HFF-Myc (cell line): ENCODE measurements around the gene SYTL3.
"Not testable (repeated sequence)": the region's sequence is repeated elsewhere in the genome, so short reads cannot be mapped to it uniquely, and the experiment has no call there.

Source experiments
- DNase-seq: peaks from one replicate; pipeline ENCODE4 v3.0.0-alpha.2; 2011; ENCODE audit warnings: low read depth; ENCODE audit errors: extremely low read depth
- H3K4me3 ChIP-seq: replicated peaks from 2 replicates; pipeline ENCODE4 v1.5.1; 2011; ENCODE audit warnings: low read depth, mild to moderate bottlenecking, control low read depth, low read length
- CTCF ChIP-seq: IDR thresholded peaks from 2 replicates; pipeline ENCODE4 v1.5.1; 2012; ENCODE audit warnings: mild to moderate bottlenecking, low read depth, low read length, control low read depth; ENCODE audit errors: missing control alignments

SYTL3 gene

GRCh38 chr6:158669145-158670035 is 19.5 kb downstream of the SYTL3 start:
- TF ChIP-seq CTCF: no peak
- DNase-seq: no peak
- no peak overlapping the region for H3K4me3 ChIP-seq

- not testable (repeated sequence) for DNase-seq, H3K4me3 ChIP-seq
These were observed 22.3 kb downstream of the SYTL3 start for GRCh38 chr6:158672119-158672518.

- no peak for DNase-seq
- TF ChIP-seq CTCF: no peak
- no peak overlapping the region for H3K4me3 ChIP-seq
These were observed 22.9 kb downstream of the SYTL3 start for GRCh38 chr6:158672726-158673125.

DNA sequence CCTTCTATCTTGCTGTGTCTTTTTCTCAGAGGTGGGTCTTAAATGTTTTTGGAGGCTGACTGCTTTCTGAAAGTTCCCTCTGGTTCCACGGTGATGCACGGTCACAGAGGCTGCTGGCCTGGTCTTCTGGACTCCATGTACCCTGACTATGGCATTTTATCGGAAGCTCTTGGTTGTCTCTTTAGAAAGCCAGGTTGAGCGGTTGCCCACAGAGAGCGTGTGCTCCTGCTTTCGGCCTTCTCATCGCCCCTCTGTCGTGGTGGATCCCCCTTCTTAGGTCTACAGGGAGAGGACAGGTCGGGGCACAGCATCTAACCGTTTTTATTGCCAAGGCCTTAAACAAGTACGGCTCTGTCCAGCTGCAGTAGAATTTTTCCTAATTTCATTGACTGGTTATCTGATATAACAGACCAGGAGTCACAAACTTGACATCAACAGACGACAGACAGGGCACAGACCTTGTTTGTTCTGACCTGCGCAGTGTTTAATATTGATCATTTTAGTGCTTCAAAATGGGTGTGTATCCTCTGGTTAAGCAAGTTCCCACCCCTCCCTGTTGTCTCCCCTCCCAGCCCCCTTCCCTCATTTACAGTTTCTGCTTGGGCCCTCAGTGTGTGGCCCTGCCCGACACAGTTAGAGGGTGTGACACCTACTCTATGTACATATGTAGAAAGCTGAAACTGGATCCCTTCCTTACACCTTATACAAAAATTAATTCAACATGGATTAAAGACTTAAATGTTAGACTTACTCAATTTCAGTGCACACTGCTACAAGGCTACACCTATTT is 24.7 kb downstream of the SYTL3 start:
- no peak for DNase-seq

DNA sequence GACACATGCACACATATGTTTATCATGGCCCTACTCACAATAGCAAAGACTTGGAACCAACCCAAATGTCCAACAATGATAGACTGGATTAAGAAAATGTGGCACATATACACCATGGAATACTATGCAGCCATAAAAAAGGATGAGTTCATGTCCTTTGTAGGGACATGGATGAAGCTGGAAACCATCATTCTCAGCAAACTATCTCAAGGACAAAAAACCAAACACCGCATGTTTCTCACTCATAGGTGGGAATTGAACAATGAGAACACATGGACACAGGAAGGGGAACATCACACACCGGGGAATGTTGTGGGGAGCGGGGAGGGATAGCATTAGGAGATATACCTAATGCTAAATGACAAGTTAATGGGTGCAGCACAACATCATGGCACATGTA is 27.2 kb downstream of the SYTL3 start:
- not testable (repeated sequence) for DNase-seq, H3K4me3 ChIP-seq

More for the DNA sequence above, 24.7 kb downstream of the SYTL3 start:
- H3K4me3 ChIP-seq: no peak overlapping the region
- TF ChIP-seq CTCF: no peak

GRCh38 chr6:158677906-158678578 is 28.2 kb downstream of the SYTL3 start:
- no peak for TF ChIP-seq CTCF
- no peak for DNase-seq
- H3K4me3 ChIP-seq: no peak overlapping the region

GRCh38 chr6:158680015-158680414 is 30.2 kb downstream of the SYTL3 start:
- no peak overlapping the region for H3K4me3 ChIP-seq
- no peak for DNase-seq
- no peak for TF ChIP-seq CTCF
